NB4 (cell line): ENCODE results near the gene SIPA1.

Source experiments
- CTCF ChIP-seq: IDR thresholded peaks from one replicate; pipeline ENCODE4 v1.5.1; 2012; ENCODE audit warnings: low read depth, low read length
- MAX ChIP-seq: IDR thresholded peaks from 2 replicates; pipeline ENCODE4 v1.6.1; 2011; ENCODE audit warnings: low read depth, low read length
- POLR2A ChIP-seq: IDR thresholded peaks from 2 replicates; pipeline ENCODE4 v1.6.1; 2011; ENCODE audit warnings: mild to moderate bottlenecking; ENCODE audit not compliant: insufficient read length; ENCODE audit errors: extremely low read depth

GRCh38 chr11:65649656-65650546, 12.0 kb downstream of the SIPA1 start:
- TF ChIP-seq CTCF (no peak), POLR2A (no peak), MAX (no peak)
